ENCODE data around the gene WNT6. TPM values are rescaled to one million over a fixed set of nuclear protein-coding genes. Genes with fewer than 3 reads are reported as not detected.

The WNT6 gene
- total and polyA plus RNA-seq, 2 of the 8 experiments (the other 6 are each of a cell fraction or from before 2014, with no cell fraction given): not detected

- TF ChIP-seq E2F6 (IDR thresholded peaks at IDR 0.05): no peak
- TF ChIP-seq JUND (IDR thresholded peaks at IDR 0.05; ENCODE audit: low read length): no peak
- TF ChIP-seq GTF2F1 (IDR thresholded peaks at IDR 0.05; ENCODE audit: borderline replicate concordance, low read depth, low read length): no peak
Measured at GRCh38 chr2:218859556-218859987, at the start of gene WNT6 (continued).
